GM23338 (cell line): ENCODE results near the gene MATN1. TPM values are rescaled to one million over a fixed set of nuclear protein-coding genes. Genes with fewer than 3 reads are reported as not detected.

Source experiments
- microRNA-seq: library from miRNA; unstranded; fragments of <30 nt; microRNA quantifications from one replicate; pipeline ENCODE4, GENCODE V29; 2017
- polyA plus RNA-seq: library from polyadenylated mRNA; unstranded; fragments of >200 nt; fragmentation: Nextera tagmentation; extraction: Ambion mirVana; gene quantifications from 2 replicates; pipeline ENCODE4 v1.2.1, GENCODE V29; 2016
- small RNA-seq: library from RNA; depleted of rRNA; stranded (forward); fragments of <200 nt; gene quantifications from one replicate; pipeline ENCODE3, GENCODE V24; 2014; ENCODE audit warnings: low replicate concordance
- total RNA-seq: library from RNA; depleted of rRNA; stranded (reverse); fragments of >200 nt; shearing (Covaris generic); gene quantifications from 2 replicates; pipeline ENCODE4 v1.2.3, GENCODE V29; 2014; rRNA removed

Gene MATN1
- total and polyA plus RNA-seq, 2 experiments from 2014 or later, result 0.08 to 0.31 TPM

Small RNA genes within 50 kb of the gene (microRNA-seq; reads per million reads assigned to microRNA genes)
- not detected for gene MIR4420

Small RNA genes within 50 kb of the gene (small RNA-seq; reads per million reads assigned to genes)
- gene MIR4420, result not detected

Other genes with a start within 250 kb of the MATN1 start
- not detected in 2 replicates for gene LAPTM5, start 34.2 kb upstream of the MATN1 start, total RNA-seq
- gene LAPTM5, start 34.2 kb upstream of the MATN1 start, polyA plus RNA-seq, result 0.21 and 1.0 TPM in 2 replicates
- 22.4 and 29.7 TPM in 2 replicates for gene SDC3, start 185.2 kb upstream of the MATN1 start, total RNA-seq
- 5.2 and 5.8 TPM in 2 replicates for gene SDC3, start 185.2 kb upstream of the MATN1 start, polyA plus RNA-seq